H9 (cell line): Measurements from ENCODE around the gene HLA-A. TPM values are rescaled to one million over a fixed set of nuclear protein-coding genes. Genes with fewer than 3 reads are reported as not detected.

Source experiments
- DNase-seq: peaks from one replicate; pipeline ENCODE4 v3.0.0-alpha.2; 2017
- H2AFZ ChIP-seq: one replicate; pipeline ENCODE4 v1.6.1; 2013; ENCODE audit warnings: mild to moderate bottlenecking, low read length, control low read depth, moderate library complexity
- H2AK5ac ChIP-seq: 2 replicates; pipeline ENCODE4 v1.6.1; 2013; ENCODE audit warnings: low read length, control low read depth, mixed read lengths; ENCODE audit not compliant: insufficient read length
- H2BK120ac ChIP-seq: one replicate; pipeline ENCODE4 v1.6.1; 2013; ENCODE audit warnings: low read depth, mild to moderate bottlenecking, low read length, control low read depth, inconsistent platforms; ENCODE audit not compliant: poor library complexity, severe bottlenecking
- H2BK12ac ChIP-seq: 2 replicates; pipeline ENCODE4 v1.6.1; 2013; ENCODE audit warnings: low read length, control low read depth, mixed read lengths, low read depth; ENCODE audit not compliant: insufficient read length
- H2BK15ac ChIP-seq: 2 replicates; pipeline ENCODE4 v1.6.1; 2013; ENCODE audit warnings: low read depth, low read length, control low read depth
- H2BK20ac ChIP-seq: one replicate; pipeline ENCODE4 v1.6.1; 2013; ENCODE audit warnings: low read depth, mild to moderate bottlenecking, low read length, control low read depth, inconsistent platforms; ENCODE audit not compliant: poor library complexity, severe bottlenecking
- H2BK5ac ChIP-seq: 2 replicates; pipeline ENCODE4 v1.6.1; 2013; ENCODE audit warnings: low read length, control low read depth, mixed read lengths; ENCODE audit not compliant: insufficient read length
- H3K14ac ChIP-seq: 2 replicates; pipeline ENCODE4 v1.6.1; 2013; ENCODE audit warnings: low read length, control low read depth; ENCODE audit not compliant: insufficient read depth
- H3K18ac ChIP-seq: 2 replicates; pipeline ENCODE4 v1.6.1; 2013; ENCODE audit warnings: low read depth, mild to moderate bottlenecking, mixed read lengths, low read length, control low read depth; ENCODE audit not compliant: insufficient read length
- H3K23ac ChIP-seq: 2 replicates; pipeline ENCODE4 v1.6.1; 2013; ENCODE audit warnings: low read length, control low read depth, mixed read lengths, low read depth; ENCODE audit not compliant: insufficient read length
- H3K23me2 ChIP-seq: 2 replicates; pipeline ENCODE4 v1.6.1; 2013; ENCODE audit warnings: low read depth, mild to moderate bottlenecking, mixed read lengths, low read length, control low read depth; ENCODE audit not compliant: insufficient read length, poor library complexity, severe bottlenecking
- H3K27ac ChIP-seq: 2 replicates; pipeline ENCODE4 v1.5.1; 2013; ENCODE audit warnings: low read length, control low read depth, mixed read lengths, low read depth; ENCODE audit not compliant: insufficient read length
- H3K27me3 ChIP-seq: 2 replicates; pipeline ENCODE4 v1.6.1; 2013; ENCODE audit warnings: low read length, control low read depth, inconsistent platforms; ENCODE audit not compliant: insufficient read depth
- H3K4ac ChIP-seq: 2 replicates; pipeline ENCODE4 v1.6.1; 2013; ENCODE audit warnings: low read depth, mild to moderate bottlenecking, control low read depth, inconsistent platforms, low read length, moderate library complexity
- H3K4me1 ChIP-seq: 2 replicates; pipeline ENCODE4 v1.6.1; 2013; ENCODE audit warnings: low read length, control low read depth, inconsistent platforms; ENCODE audit not compliant: insufficient read depth
- H3K4me2 ChIP-seq: 2 replicates; pipeline ENCODE4 v1.6.1; 2013; ENCODE audit warnings: low read length, control low read depth, mixed read lengths; ENCODE audit not compliant: insufficient read length, insufficient read depth
- H3K56ac ChIP-seq: 2 replicates; pipeline ENCODE4 v1.6.1; 2013; ENCODE audit warnings: low read depth, mild to moderate bottlenecking, mixed read lengths, low read length, control low read depth; ENCODE audit not compliant: insufficient read length
- H3K79me1 ChIP-seq: 2 replicates; pipeline ENCODE4 v1.6.1; 2013; ENCODE audit warnings: low read depth, mild to moderate bottlenecking, moderate library complexity, low read length, control low read depth, inconsistent platforms; ENCODE audit not compliant: insufficient read depth, poor library complexity, severe bottlenecking
- H3K79me2 ChIP-seq: 2 replicates; pipeline ENCODE4 v1.6.1; 2013; ENCODE audit warnings: low read length, control low read depth, inconsistent platforms; ENCODE audit not compliant: insufficient read depth
- H3K9ac ChIP-seq: 2 replicates; pipeline ENCODE4 v1.6.1; 2013; ENCODE audit warnings: low read length, control low read depth, mixed read lengths; ENCODE audit not compliant: insufficient read length; ENCODE audit errors: extremely low read depth
- H3K9me3 ChIP-seq: one replicate; pipeline ENCODE4 v1.6.1; 2013; ENCODE audit warnings: low read depth, low read length, inconsistent platforms; ENCODE audit not compliant: control insufficient read depth
- H3T11ph ChIP-seq: one replicate; pipeline ENCODE4 v1.6.1; 2013; ENCODE audit warnings: mild to moderate bottlenecking, low read length, control low read depth, inconsistent platforms
- H4K20me1 ChIP-seq: one replicate; pipeline ENCODE4 v1.6.1; 2013; ENCODE audit not compliant: control insufficient read depth, insufficient read length, insufficient read depth
- H4K5ac ChIP-seq: 2 replicates; pipeline ENCODE4 v1.6.1; 2013; ENCODE audit warnings: low read depth, mild to moderate bottlenecking, mixed read lengths, low read length, control low read depth; ENCODE audit not compliant: insufficient read length
- H4K8ac ChIP-seq: replicated peaks from 2 replicates; pipeline ENCODE4 v1.6.1; 2013; ENCODE audit warnings: low read length, control low read depth, mixed read lengths, low read depth; ENCODE audit not compliant: insufficient read length
- H4K91ac ChIP-seq: 2 replicates; pipeline ENCODE4 v1.6.1; 2013; ENCODE audit warnings: low read depth, mild to moderate bottlenecking, moderate library complexity, mixed read lengths, low read length, control low read depth; ENCODE audit not compliant: insufficient read length
- H3K27ac Mint-ChIP-seq, 3 experiments: 2 replicates in 2 of 3; 3 replicates in 1 of 3; pipeline ENCODE4 v1.8.0; 2020 to 2021; ENCODE audit warnings: mixed read lengths in 3 of 3, mild to moderate bottlenecking in 1 of 3, moderate library complexity in 1 of 3
- H3K27me3 Mint-ChIP-seq: 2 replicates; pipeline ENCODE4 v1.8.0; 2021; ENCODE audit warnings: low read depth, mild to moderate bottlenecking, moderate library complexity, mixed read lengths
- H3K36me3 Mint-ChIP-seq, 3 experiments: 2 replicates in 2 of 3; 3 replicates in 1 of 3; pipeline ENCODE4 v1.8.0; 2020 to 2021; ENCODE audit warnings: low read depth in 3 of 3, mixed read lengths in 3 of 3; ENCODE audit not compliant: insufficient read depth in 1 of 3
- H3K4me1 Mint-ChIP-seq, 2 experiments: 2 replicates each; pipeline ENCODE4 v1.8.0; 2020; ENCODE audit warnings: mixed read lengths in 2 of 2
- H3K4me3 Mint-ChIP-seq, 2 experiments: 2 replicates in 1 of 2; 3 replicates in 1 of 2; pipeline ENCODE4 v1.8.0; 2020 to 2021; ENCODE audit warnings: mild to moderate bottlenecking in 2 of 2, mixed read lengths in 2 of 2, moderate library complexity in 1 of 2
- H3K9me3 Mint-ChIP-seq, 2 experiments: 2 replicates in 1 of 2; 3 replicates in 1 of 2; pipeline ENCODE4 v1.8.0; 2020; ENCODE audit warnings: mild to moderate bottlenecking in 2 of 2, mixed read lengths in 2 of 2, moderate library complexity in 1 of 2
- CTCF ChIP-seq: fragments of 200-600 bp; sonication (generic); conservative IDR thresholded peaks from 3 replicates; pipeline ENCODE4 v1.8.0; 2021; ENCODE audit warnings: antibody characterized with exemption, mild to moderate bottlenecking
- WGBS: extraction: QIAGEN DNeasy Blood & Tissue Kit; methylation state at CpG from one replicate; pipeline ENCODE4 v1.1.7; 2013; ENCODE audit warnings: missing lambda C conversion rate, low lambda C conversion rate, mixed read lengths; ENCODE audit not compliant: insufficient read length; ENCODE audit errors: extremely low coverage; 5-methylcytosine and 5-hydroxymethylcytosine counted together
- total RNA-seq: library from RNA; stranded (reverse); gene quantifications from 2 replicates; pipeline ENCODE4 v1.2.1, GENCODE V29; 2021

Gene HLA-A
- total RNA-seq, 1 experiment from 2014 or later, result 248 TPM

- Histone ChIP-seq H2BK20ac (no peak overlapping the region), H3K23me2 (no peaks in the 10 kb centered on the region), H2BK12ac (no peak overlapping the region), H3K4ac (no peak overlapping the region), H3T11ph (no peak overlapping the region), H3K14ac (no peak overlapping the region), H4K91ac (no peak overlapping the region), H2BK15ac (no peak overlapping the region), H3K4me2 (no peak overlapping the region), H3K9ac (no peak overlapping the region), H3K79me2 (no peaks in the 10 kb centered on the region), H3K4me1 (no peaks in the 10 kb centered on the region), H4K8ac (no peak overlapping the region), H2BK120ac (no peak overlapping the region), H2BK5ac (no peak overlapping the region), H3K27ac (no peak overlapping the region), H3K56ac (no peak overlapping the region), H3K18ac (no peak overlapping the region), H3K27me3 (no peaks in the 10 kb centered on the region), H4K5ac (no peak overlapping the region), H4K20me1 (no peaks in the 10 kb centered on the region), H2AK5ac (no peak overlapping the region), H2AFZ (no peak overlapping the region), H3K9me3 (no peaks in the 10 kb centered on the region), H3K23ac (no peak overlapping the region), H3K79me1 (no peaks in the 10 kb centered on the region)
- Mint-ChIP-seq H3K4me3 (no peak overlapping the region), H3K4me1 (no peaks in the 10 kb centered on the region; a peak in 1 of 4 replicates), H3K9me3 (no peaks in the 10 kb centered on the region), H3K36me3 (no peaks in the 10 kb centered on the region), H3K27me3 (peaks cover 24% of the 10 kb centered on the region), H3K27ac (no peak overlapping the region)
- DNase-seq, result no peak
- no peak for TF ChIP-seq CTCF
- WGBS, result no CpG with 5 or more reads among the region's 2 CpGs
Measured at GRCh38 chr6:29989211-29989610, 46.9 kb downstream of the HLA-A start.
